Sigmoid colon (tissue), 4 donors: ENCODE results near the gene GEN1.

Source experiments
- EP300 ChIP-seq, 4 donors: sonication (generic); formaldehyde crosslinking; IDR thresholded peaks; one replicate each; pipeline ENCODE4 v1.6.1; 2017; ENCODE audit warnings: antibody characterized with exemption in 4 of 4
- POLR2A ChIP-seq, 2 donors: fragments of 450-650 bp; IDR thresholded peaks; one replicate each; pipeline ENCODE4 v1.6.1; 2016; ENCODE audit warnings: antibody characterized with exemption in 2 of 2, mild to moderate bottlenecking in 2 of 2, moderate library complexity in 2 of 2
- POLR2AphosphoS5 ChIP-seq, 4 donors: sonication (generic); formaldehyde crosslinking; IDR thresholded peaks; one replicate each; pipeline ENCODE4 v1.6.1; 2017; ENCODE audit warnings: antibody characterized with exemption in 4 of 4
- TF ChIP-seq, protein P1 (sequence below), 4 experiments: fragments of 450-650 bp in 3 of 4; fragments of 200-600 bp in 1 of 4; IDR thresholded peaks; one replicate each; pipeline ENCODE4 v1.5.1; 2016 to 2019; ENCODE audit warnings: antibody characterized with exemption in 4 of 4, mild to moderate bottlenecking in 3 of 4, moderate library complexity in 2 of 4

DNA sequence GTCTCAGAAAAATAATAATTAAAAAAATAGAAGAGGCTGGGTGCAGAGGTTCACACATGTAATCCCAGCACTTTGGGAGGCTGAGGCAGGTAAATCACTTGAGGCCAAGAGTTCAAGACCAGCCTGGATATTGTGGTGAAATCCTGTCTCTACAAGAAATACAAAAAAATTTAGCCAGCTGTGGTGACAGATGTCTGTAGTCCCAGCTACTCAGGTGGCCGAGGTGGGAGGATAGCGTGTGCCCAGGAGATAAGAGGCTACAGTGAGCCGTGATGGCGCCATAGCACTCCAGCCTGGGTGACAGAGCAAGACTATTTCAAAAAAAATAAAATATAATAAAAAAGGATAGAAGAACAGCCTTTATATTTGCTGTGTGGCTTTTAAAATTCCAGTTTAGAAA, 36.3 kb upstream of the GEN1 start:
- TF ChIP-seq, protein P1, sequence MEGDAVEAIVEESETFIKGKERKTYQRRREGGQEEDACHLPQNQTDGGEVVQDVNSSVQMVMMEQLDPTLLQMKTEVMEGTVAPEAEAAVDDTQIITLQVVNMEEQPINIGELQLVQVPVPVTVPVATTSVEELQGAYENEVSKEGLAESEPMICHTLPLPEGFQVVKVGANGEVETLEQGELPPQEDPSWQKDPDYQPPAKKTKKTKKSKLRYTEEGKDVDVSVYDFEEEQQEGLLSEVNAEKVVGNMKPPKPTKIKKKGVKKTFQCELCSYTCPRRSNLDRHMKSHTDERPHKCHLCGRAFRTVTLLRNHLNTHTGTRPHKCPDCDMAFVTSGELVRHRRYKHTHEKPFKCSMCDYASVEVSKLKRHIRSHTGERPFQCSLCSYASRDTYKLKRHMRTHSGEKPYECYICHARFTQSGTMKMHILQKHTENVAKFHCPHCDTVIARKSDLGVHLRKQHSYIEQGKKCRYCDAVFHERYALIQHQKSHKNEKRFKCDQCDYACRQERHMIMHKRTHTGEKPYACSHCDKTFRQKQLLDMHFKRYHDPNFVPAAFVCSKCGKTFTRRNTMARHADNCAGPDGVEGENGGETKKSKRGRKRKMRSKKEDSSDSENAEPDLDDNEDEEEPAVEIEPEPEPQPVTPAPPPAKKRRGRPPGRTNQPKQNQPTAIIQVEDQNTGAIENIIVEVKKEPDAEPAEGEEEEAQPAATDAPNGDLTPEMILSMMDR (IDR thresholded peaks at IDR 0.05): no peak
- TF ChIP-seq POLR2A (IDR thresholded peaks at IDR 0.05) (no peak), POLR2AphosphoS5 (IDR thresholded peaks at IDR 0.05) (no peak), EP300 (IDR thresholded peaks at IDR 0.05) (no peak)
